PC-9 (cell line): Measurements from ENCODE around the gene AKR7A3.

ENCODE experiments used
- EZH2 ChIP-seq: fragments of 200-600 bp; sonication (generic); IDR thresholded peaks from 2 replicates; pipeline ENCODE4 v1.8.0; 2017; ENCODE audit warnings: antibody characterized with exemption, low read depth
- TF ChIP-seq, protein P1 (sequence below): fragments of 200-600 bp; sonication (generic); conservative IDR thresholded peaks from 2 replicates; pipeline ENCODE4 v1.6.1; 2017; ENCODE audit warnings: mixed run types, antibody characterized with exemption, mild to moderate bottlenecking, moderate library complexity

DNA sequence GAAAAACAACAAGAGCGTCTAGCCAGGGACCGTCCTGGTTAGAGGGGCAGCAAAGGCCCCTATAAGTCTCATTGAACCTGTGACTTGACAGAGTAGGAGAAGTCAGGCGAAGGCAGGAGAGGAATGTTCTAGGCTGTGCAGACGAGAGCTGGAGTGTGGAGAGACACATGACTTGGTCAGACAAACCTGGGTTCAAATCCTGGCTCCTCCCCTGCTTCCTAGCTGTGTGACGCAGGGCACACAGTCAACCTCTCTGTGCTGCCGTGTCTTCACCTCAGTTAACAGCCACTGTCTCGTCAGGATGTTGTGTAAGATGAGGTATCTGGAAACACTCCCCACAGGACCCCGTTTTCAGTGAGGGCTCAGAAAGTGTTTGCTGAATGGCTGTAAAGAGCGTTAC is 39.2 kb upstream of the AKR7A3 start:
- TF ChIP-seq, protein P1, sequence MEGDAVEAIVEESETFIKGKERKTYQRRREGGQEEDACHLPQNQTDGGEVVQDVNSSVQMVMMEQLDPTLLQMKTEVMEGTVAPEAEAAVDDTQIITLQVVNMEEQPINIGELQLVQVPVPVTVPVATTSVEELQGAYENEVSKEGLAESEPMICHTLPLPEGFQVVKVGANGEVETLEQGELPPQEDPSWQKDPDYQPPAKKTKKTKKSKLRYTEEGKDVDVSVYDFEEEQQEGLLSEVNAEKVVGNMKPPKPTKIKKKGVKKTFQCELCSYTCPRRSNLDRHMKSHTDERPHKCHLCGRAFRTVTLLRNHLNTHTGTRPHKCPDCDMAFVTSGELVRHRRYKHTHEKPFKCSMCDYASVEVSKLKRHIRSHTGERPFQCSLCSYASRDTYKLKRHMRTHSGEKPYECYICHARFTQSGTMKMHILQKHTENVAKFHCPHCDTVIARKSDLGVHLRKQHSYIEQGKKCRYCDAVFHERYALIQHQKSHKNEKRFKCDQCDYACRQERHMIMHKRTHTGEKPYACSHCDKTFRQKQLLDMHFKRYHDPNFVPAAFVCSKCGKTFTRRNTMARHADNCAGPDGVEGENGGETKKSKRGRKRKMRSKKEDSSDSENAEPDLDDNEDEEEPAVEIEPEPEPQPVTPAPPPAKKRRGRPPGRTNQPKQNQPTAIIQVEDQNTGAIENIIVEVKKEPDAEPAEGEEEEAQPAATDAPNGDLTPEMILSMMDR, result no peak
- no peak for TF ChIP-seq EZH2
